GM18909 (cell line): Measurements from ENCODE around the gene SMIM30.
A peak's percentile ranks its signal among the peaks of the same experiment; 100 is the strongest.
"Not testable (repeated sequence)": the region's sequence is repeated elsewhere in the genome, so short reads cannot be mapped to it uniquely, and the experiment has no call there.

Experiments
- ATAC-seq: cut with Tn5 transposase; IDR thresholded peaks from one replicate; pipeline ENCODE4 v1.9.1; 2021; ENCODE audit warnings: mild to moderate bottlenecking; ENCODE audit not compliant: unreplicated experiment, poor library complexity

Gene SMIM30

DNA sequence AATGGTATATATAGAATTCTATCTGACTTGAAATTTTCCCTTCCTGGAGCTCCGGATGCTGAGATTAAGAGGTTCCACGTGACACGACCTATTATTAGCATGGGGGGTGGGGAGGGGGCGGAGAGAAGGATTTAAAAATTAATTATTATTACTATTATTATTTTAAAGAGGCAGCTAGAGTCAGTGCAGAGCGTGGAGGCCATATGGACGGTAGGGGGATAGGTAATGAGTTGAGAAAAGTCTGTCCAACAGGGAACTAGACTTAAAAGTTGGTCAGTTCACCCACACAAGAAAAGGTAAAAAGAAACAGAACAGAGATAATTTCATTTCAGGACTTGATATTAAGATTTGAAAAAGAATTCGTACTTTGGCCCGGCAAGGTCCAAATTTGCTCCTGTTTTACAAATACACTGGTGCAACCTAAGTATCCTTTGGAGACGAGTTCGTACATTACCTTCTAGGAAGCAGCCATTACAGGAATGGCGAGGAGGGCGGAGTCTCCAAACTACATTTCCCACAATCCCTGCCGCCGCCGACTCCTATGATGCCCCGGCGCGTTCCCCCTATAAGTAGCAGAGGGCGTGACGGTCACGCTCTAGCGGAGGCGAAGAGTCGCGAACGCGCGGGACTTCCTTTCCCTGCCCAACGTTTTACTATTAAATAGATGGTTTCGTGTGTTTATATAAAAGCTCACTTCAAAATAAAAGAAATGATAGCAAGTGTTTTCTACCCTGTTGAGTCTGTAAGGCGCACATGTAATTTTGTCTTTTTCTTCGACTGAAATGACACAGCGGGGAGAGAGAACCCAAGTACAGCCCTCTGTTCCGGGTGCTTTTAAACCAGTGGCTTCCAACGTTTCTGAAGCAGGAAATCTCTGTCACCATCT is at the start of gene SMIM30:
Gene SMIM30 (minus strand): TSS at position 481 of the 886 bp plus-strand sequence. CDS start 976 bp downstream, outside the sequence.
- ATAC-seq = peak; percentile 99

DNA sequence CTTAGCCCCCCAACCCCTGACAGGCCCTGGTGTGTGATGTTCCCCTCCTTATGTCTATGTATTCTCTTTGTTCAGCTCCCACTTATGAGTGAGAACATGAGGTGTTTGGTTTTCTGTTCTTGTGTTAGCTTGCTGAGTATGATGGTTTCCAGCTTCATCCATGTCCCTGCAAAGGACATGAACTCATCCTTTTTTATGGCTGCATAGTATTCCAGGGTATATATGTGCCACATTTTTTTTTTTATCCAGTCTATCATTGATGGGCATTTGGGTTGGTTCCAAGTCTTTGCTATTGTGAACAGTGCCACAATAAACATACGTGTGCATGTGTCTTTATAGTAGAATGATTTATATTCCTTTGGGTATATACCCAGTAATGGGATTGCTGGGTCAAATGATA is 47.8 kb upstream of the SMIM30 start:
- not testable (repeated sequence) for ATAC-seq

GRCh38 chr7:113161050-113161449 is 42.7 kb upstream of the SMIM30 start:
- no peak for ATAC-seq

- ATAC-seq = peak; percentile 85
These were observed 41.5 kb upstream of the SMIM30 start for GRCh38 chr7:113159746-113160339.

DNA sequence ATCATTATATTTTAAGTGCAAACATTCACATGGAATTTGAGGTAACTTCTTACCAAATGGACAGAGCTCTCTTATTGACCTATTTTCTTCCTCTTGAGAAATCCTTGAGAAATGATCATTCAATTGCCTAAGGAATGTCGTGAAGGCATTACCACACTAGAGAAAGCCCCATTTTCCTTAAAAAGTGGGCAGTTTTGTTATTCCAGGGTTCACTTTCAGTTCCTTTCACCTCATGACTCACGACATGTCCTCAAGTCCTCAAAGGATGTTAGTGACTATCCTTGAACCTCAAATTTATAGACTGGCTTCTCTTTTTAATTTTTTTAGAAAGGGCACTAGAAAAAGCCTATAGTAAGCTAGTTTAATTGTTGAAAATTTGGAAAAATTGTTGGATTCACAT is 40.4 kb upstream of the SMIM30 start:
- no peak for ATAC-seq

GRCh38 chr7:113154117-113154516 is 35.8 kb upstream of the SMIM30 start:
- no peak for ATAC-seq

- ATAC-seq = no peak
These were observed 26.5 kb upstream of the SMIM30 start for GRCh38 chr7:113144817-113145216.

- peak; percentile 62 for ATAC-seq
These were observed 25.3 kb upstream of the SMIM30 start for GRCh38 chr7:113143486-113144257.

DNA sequence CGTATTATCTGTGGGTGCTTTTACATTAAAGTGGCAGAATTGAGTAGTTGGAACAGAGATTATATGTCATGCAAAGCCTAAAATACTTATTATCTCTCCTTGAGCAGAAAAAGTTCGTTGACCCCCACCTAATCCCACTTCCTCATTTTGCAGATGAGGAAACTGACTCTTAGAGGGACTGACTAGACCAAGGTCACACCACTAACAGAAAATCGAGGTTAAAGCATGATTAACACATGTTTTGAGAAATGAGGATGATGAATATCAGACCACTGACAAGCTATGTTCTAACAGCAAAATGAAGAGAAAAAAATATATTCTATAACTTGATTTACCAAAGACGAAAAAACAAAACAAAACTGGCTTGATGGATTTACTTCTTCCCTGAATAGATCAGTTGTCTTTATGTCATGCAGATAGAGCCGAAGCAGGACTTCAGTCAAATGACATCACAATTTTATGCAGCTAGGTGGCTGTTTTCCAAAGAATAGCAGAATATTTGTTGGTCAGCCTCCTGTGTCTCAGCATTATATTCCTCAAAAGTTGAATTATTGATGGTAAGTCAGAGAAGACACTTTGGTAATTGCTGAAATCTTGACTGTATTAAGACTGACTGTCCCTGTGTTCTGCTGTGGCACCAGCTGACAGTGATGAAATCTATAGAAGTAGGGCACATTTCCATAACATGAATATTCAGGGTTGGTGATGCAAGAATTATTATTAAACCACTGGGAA is 24.2 kb upstream of the SMIM30 start:
- peak; percentile 78 for ATAC-seq

DNA sequence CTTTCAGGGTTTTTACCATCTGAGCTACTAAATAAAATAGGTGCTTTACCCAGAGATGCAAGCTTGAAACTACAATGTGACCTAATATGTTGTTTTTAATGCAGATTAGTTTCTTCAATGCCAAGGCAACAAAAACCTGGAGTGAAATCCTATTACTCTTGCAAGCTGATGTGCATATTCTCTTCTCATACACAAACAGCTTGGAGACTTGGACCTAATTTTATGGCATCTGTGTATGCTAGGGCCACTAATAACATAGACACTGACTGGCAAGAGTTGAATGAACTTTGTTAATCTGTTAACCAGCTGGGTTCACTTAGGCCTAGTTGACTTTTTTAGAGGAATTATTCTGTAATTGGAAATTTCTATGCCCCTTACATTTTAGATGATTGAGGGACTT is 23.4 kb upstream of the SMIM30 start:
- ATAC-seq = no peak

GRCh38 chr7:113140956-113141355 is 22.6 kb upstream of the SMIM30 start:
- no peak for ATAC-seq

GRCh38 chr7:113137241-113137640 is 18.9 kb upstream of the SMIM30 start:
- no peak for ATAC-seq

GRCh38 chr7:113134025-113134424 is 15.7 kb upstream of the SMIM30 start:
- ATAC-seq = no peak

DNA sequence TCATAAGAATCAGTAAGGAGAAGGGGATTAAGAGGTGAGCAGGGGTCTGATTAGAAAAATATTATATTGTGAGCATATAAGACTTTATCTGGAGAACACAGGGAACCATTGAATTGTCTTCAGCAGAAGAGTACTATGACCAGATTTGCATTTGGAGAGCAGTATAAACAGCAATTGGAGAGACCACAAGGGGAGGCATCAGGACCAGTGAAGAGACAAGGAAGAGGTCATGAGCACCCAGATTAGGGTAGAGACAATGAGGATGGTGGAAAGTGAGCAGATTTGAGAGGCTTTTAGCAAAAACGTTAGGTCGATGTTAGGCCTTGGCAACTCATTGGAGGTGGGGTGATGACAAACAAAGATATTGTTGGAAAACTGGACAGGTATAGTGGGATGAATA is 13.0 kb upstream of the SMIM30 start:
- no peak for ATAC-seq

DNA sequence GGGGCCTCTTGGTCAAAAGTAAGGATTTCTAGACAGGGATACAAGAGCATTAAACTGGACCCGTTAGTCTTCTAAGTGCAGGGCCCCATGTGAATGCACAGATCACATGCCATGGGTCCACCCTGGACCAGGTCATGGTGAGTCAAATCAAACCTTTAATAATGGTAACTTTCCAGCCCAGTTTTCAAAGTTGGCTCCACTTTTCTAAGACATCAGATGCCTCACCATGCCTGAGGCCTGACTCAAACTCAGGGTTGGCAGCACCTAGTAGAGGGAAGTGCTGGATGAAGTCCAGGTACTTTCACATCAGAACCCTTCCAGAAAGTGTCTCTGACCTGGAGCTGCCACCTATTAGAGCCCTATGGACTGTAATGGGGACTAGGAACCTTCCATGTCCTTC is 9.7 kb upstream of the SMIM30 start:
- no peak for ATAC-seq

GRCh38 chr7:113125728-113126127 is 7.4 kb upstream of the SMIM30 start:
- ATAC-seq = no peak

DNA sequence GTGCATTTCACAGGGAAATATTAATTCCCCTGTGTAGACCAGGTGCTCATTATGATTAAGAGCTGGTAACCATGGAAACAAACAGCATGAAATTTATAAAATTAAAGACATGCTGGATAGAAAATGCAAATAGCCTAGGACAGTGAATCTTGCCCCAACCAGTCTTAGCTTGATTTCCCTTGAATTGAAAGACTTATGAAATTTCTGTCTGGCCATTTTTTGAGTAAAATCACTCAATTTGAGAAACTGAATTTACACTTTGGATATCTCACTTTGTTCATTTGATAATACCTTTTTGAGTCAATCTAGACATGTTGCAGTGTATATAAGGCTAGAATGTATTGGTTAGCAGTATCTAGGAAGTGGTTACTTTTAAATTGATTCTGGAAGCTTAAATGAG is 4.4 kb upstream of the SMIM30 start:
- ATAC-seq = no peak

DNA sequence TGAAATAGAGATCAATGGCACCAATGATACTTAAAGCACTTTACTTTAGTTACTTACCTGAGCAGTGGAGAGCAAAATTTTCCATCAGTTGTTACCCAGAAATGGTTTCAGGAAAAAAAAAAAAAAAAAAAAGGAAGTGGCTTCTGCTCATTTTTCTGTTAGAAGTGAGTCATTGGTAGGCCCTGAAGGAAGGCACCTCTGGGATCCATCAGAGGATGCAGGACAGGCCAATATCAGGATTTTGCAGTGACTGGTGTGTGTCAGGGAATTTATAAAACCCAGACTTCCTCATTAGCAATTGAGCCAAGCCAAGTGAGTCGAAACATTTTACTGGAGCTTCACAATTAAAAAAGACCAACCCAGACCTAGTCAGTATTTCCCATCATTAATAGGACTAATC is 2.3 kb upstream of the SMIM30 start:
- ATAC-seq = no peak

GRCh38 chr7:113119429-113119828 is 1.1 kb upstream of the SMIM30 start:
- ATAC-seq = no peak

DNA sequence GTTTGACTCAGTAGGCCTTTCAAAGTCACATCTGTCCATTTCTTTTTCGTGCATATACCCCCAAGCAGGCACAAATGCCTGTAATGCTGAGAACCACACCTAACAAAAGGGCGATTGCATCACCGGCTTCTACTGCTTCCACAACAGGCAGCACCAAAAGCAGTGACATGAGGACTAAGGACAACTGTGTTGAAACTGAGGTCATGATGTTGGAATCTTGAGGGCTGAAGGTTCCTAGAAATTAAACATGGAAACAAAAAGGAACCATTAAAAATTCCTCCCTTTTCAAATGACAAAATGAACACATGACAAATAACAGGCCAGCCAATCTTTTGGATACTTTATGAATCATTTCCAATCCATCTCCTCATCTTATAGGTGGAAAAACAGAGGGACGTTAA is 980 bp downstream of the SMIM30 start:
- ATAC-seq = not testable (repeated sequence)
